CD4-positive, CD25-positive, alpha-beta regulatory T cell (primary cell): ENCODE results near the gene KLRD1. TPM values are rescaled to one million over a fixed set of nuclear protein-coding genes. Genes with fewer than 3 reads are reported as not detected.
"Not testable (repeated sequence)": the region's sequence is repeated elsewhere in the genome, so short reads cannot be mapped to it uniquely, and the experiment has no call there.

ENCODE experiments used
- ATAC-seq, 2 donors: fragments of 150-1000 bp; cut with Tn5 transposase; one replicate each; pipeline ENCODE4 v1.10.0; 2021; ENCODE audit warnings: low read depth in 2 of 2, moderate number of reproducible peaks in 2 of 2, moderate library complexity in 1 of 2
- DNase-seq, 3 donors: peaks; one replicate each; pipeline versions ENCODE4 v3.0.0 to v3.0.0-alpha.2; 2012 to 2022; ENCODE audit warnings: mixed read lengths in 1 of 3
- H3K27ac ChIP-seq: one replicate; pipeline ENCODE4 v1.7.0; 2013; ENCODE audit warnings: mild to moderate bottlenecking, low read length; ENCODE audit not compliant: insufficient read depth, poor library complexity, severe bottlenecking
- H3K27me3 ChIP-seq: one replicate; pipeline ENCODE4 v1.7.0; 2013; ENCODE audit warnings: low read length; ENCODE audit not compliant: control insufficient read depth, insufficient read depth
- H3K36me3 ChIP-seq: one replicate; pipeline ENCODE4 v1.7.0; 2013; ENCODE audit warnings: mild to moderate bottlenecking, low read length, moderate library complexity; ENCODE audit not compliant: control insufficient read depth, insufficient read depth
- H3K4me1 ChIP-seq: 2 replicates; pipeline ENCODE4 v1.7.0; 2013; ENCODE audit warnings: mild to moderate bottlenecking, low read length; ENCODE audit not compliant: insufficient read depth, control insufficient read depth, poor library complexity, severe bottlenecking
- H3K4me3 ChIP-seq: one replicate; pipeline ENCODE4 v1.7.0; 2013; ENCODE audit warnings: low read depth, mild to moderate bottlenecking, low read length, moderate library complexity
- H3K9me3 ChIP-seq, 2 experiments: 1 replicate in 1 of 2; 2 replicates in 1 of 2; pipeline ENCODE4 v1.7.0; 2013; ENCODE audit warnings: low read length in 2 of 2, mild to moderate bottlenecking in 1 of 2, moderate library complexity in 1 of 2; ENCODE audit not compliant: control insufficient read depth in 2 of 2
- H3K27ac Mint-ChIP-seq, 3 donors: one replicate each; pipeline ENCODE4 v1.8.0; 2020 to 2022; ENCODE audit warnings: mild to moderate bottlenecking in 3 of 3, mixed read lengths in 3 of 3, moderate library complexity in 2 of 3
- H3K27me3 Mint-ChIP-seq: one replicate; pipeline ENCODE4 v1.8.0; 2022; ENCODE audit warnings: mild to moderate bottlenecking, mixed read lengths
- H3K36me3 Mint-ChIP-seq: one replicate; pipeline ENCODE4 v1.8.0; 2020; ENCODE audit warnings: mixed read lengths
- H3K4me1 Mint-ChIP-seq, 4 donors: one replicate each; pipeline ENCODE4 v1.8.0; 2020 to 2022; ENCODE audit warnings: mixed read lengths in 4 of 4, mild to moderate bottlenecking in 1 of 4
- H3K4me3 Mint-ChIP-seq, 4 donors: one replicate each; pipeline ENCODE4 v1.8.0; 2020 to 2022; ENCODE audit warnings: mild to moderate bottlenecking in 4 of 4, mixed read lengths in 4 of 4, moderate library complexity in 3 of 4
- H3K9me3 Mint-ChIP-seq, 7 donors: one replicate each; pipeline ENCODE4 v1.8.0; 2020 to 2022; ENCODE audit warnings: mixed read lengths in 7 of 7, mild to moderate bottlenecking in 3 of 7, moderate library complexity in 2 of 7
- polyA plus RNA-seq, 4 donors: library from polyadenylated mRNA; unstranded; fragments of 300-500 nt; fragmentation: Illumina TruSeq; gene quantifications; one replicate each; pipeline ENCODE4 v1.2.3, GENCODE V29; 2021
- total RNA-seq: library from RNA; stranded (reverse); gene quantifications from one replicate; pipeline ENCODE4 v1.2.3, GENCODE V29; 2022

The KLRD1 gene
- total and polyA plus RNA-seq, 5 donors from 2014 or later, result 0.01 to 1.9 (median 0.20) TPM

GRCh38 chr12:10374624-10375018 is 67.0 kb downstream of the KLRD1 start:
- Histone ChIP-seq H3K4me3 (no peak overlapping the region), H3K27ac (no peak overlapping the region), H3K9me3 (no peaks in the 10 kb centered on the region), H3K4me1 (no peaks in the 10 kb centered on the region), H3K27me3 (peaks cover 5% of the 10 kb centered on the region), H3K36me3 (no peaks in the 10 kb centered on the region)
- DNase-seq (no peak), ATAC-seq (no peak)
- Mint-ChIP-seq H3K9me3 (peaks cover 0 to 2% (median 0%) of the 10 kb centered on the region in 7 donors), H3K27me3 (peaks cover 18% of the 10 kb centered on the region), H3K36me3 (no peaks in the 10 kb centered on the region), H3K27ac (no peak overlapping the region), H3K4me3 (no peak overlapping the region), H3K4me1 (peaks cover 0 to 7% (median 3%) of the 10 kb centered on the region in 4 donors)

DNA sequence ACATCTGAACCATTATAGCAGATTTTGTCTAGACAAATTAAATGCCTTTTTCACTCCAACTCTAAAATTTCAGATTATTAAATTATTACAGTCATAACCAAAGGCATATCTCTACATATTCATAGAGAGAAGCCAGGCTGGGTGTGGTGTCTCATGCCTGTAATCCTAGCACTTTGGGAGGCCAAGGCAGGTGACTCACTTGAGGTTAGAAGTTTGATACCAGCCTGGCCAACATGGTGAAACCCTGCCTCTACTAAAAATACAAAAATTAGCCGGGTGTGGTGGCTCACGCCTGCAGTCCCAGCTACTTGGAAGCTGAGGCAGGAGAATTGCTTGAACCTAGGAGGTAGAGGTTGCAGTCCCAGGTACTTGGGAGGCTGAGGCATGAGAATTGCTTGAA is 71.1 kb downstream of the KLRD1 start:
- not testable (repeated sequence) for H3K4me3 ChIP-seq, DNase-seq, H3K27ac Mint-ChIP-seq, H3K9me3 ChIP-seq, H3K27me3 ChIP-seq, H3K27ac ChIP-seq, H3K4me1 Mint-ChIP-seq, H3K4me3 Mint-ChIP-seq, H3K36me3 Mint-ChIP-seq, H3K9me3 Mint-ChIP-seq, ATAC-seq, H3K36me3 ChIP-seq, H3K4me1 ChIP-seq
- peaks cover 22% of the 10 kb centered on the region for H3K27me3 Mint-ChIP-seq

Other genes starting within 250 kb of the KLRD1 start
- gene CLEC1A, start 208.9 kb upstream of the KLRD1 start, total RNA-seq, result not detected
- not detected for gene CLEC1A, start 208.9 kb upstream of the KLRD1 start, polyA plus RNA-seq
- 0.76 TPM for gene CLEC7A, start 177.7 kb upstream of the KLRD1 start, total RNA-seq
- gene CLEC7A, start 177.7 kb upstream of the KLRD1 start, polyA plus RNA-seq, result under 1 TPM in 2 of 4 donors, not detected in 2; 0.40 to 0.88 TPM
- not detected for gene OLR1, start 135.7 kb upstream of the KLRD1 start, total RNA-seq
- gene OLR1, start 135.7 kb upstream of the KLRD1 start, polyA plus RNA-seq, result not detected
- not detected for gene TMEM52B, start 128.8 kb upstream of the KLRD1 start, total RNA-seq
- gene TMEM52B, start 128.8 kb upstream of the KLRD1 start, polyA plus RNA-seq, result not detected
- gene GABARAPL1, start 95.0 kb upstream of the KLRD1 start, total RNA-seq, result 170 TPM
- 10 to 100 TPM; 19.4 to 21.8 (median 19.7) TPM for gene GABARAPL1, start 95.0 kb upstream of the KLRD1 start, polyA plus RNA-seq
- gene KLRK1, start 82.2 kb downstream of the KLRD1 start, total RNA-seq, result 2.7 TPM
- 1 to 10 TPM in 3 of 4 donors, under 1 TPM in 1; 0.98 to 2.8 (median 2.3) TPM for gene KLRK1, start 82.2 kb downstream of the KLRD1 start, polyA plus RNA-seq
- not detected for gene KLRC4, start 101.9 kb downstream of the KLRD1 start, total RNA-seq
- not detected for gene KLRC4, start 101.9 kb downstream of the KLRD1 start, polyA plus RNA-seq
- not detected for gene KLRC3, start 112.7 kb downstream of the KLRD1 start, total RNA-seq
- not detected for gene KLRC3, start 112.7 kb downstream of the KLRD1 start, polyA plus RNA-seq
- gene KLRC2, start 128.1 kb downstream of the KLRD1 start, total RNA-seq, result not detected
- gene KLRC2, start 128.1 kb downstream of the KLRD1 start, polyA plus RNA-seq, result not detected
- gene KLRC1, start 145.5 kb downstream of the KLRD1 start, total RNA-seq, result not detected
- under 1 TPM in 2 of 4 donors, not detected in 2; 0.17 to 0.24 TPM for gene KLRC1, start 145.5 kb downstream of the KLRD1 start, polyA plus RNA-seq
- gene EIF2S3B, start 198.0 kb downstream of the KLRD1 start, total RNA-seq, result 0.62 TPM
- gene EIF2S3B, start 198.0 kb downstream of the KLRD1 start, polyA plus RNA-seq, result under 1 TPM; 0.15 to 0.76 (median 0.45) TPM